IMR-90 (cell line): Measurements from ENCODE around the gene ZNF618. TPM values are rescaled to one million over a fixed set of nuclear protein-coding genes. Genes with fewer than 3 reads are reported as not detected.

Experiments
- ATAC-seq: fragments of 200-7000 bp; cut with Tn5 transposase; 2 replicates; pipeline ENCODE4 v1.9.1; 2020; ENCODE audit warnings: low read depth, mild to moderate bottlenecking, moderate library complexity
- BruUV-seq: library from RNA; stranded (reverse); fragments of 400-500 nt; replicated peaks from 2 replicates; lab custom pipeline; 2021; lab: Mats Ljungman, UMichigan
- CTCF ChIA-PET: fragments of 300-600 bp; formaldehyde crosslinking; extraction: SDS; loops from one replicate; lab custom pipeline; 2021; ENCODE audit warnings: antibody characterized with exemption; lab: Yijun Ruan, JAX
- POLR2A ChIA-PET: fragments of 300-600 bp; sonication (Branson Sonifier 250); formaldehyde crosslinking; loops from one replicate; lab custom pipeline; 2022; ENCODE audit warnings: antibody characterized with exemption; ENCODE audit not compliant: unreplicated experiment; lab: Charles Lee
- DNase-seq: peaks from one replicate; pipeline ENCODE4 v3.0.0; 2013
- H2AFZ ChIP-seq: replicated peaks from 2 replicates; pipeline ENCODE3; 2013; ENCODE audit warnings: low read length, mild to moderate bottlenecking; ENCODE audit not compliant: poor library complexity
- H2AK5ac ChIP-seq: 2 replicates; pipeline ENCODE4 v1.6.1; 2013; ENCODE audit warnings: low read depth, low read length, inconsistent platforms
- H2AK9ac ChIP-seq: replicated peaks from 2 replicates; pipeline ENCODE3; 2013; ENCODE audit warnings: mild to moderate bottlenecking, low read depth, low read length, moderate library complexity; ENCODE audit not compliant: poor library complexity
- H2BK120ac ChIP-seq: 2 replicates; pipeline ENCODE4 v1.6.1; 2013; ENCODE audit warnings: low read depth, low read length, inconsistent platforms
- H2BK15ac ChIP-seq: 3 replicates; pipeline ENCODE4 v1.6.1; 2013; ENCODE audit warnings: low read depth, low read length, inconsistent platforms
- H2BK20ac ChIP-seq: 2 replicates; pipeline ENCODE4 v1.6.1; 2013; ENCODE audit warnings: low read depth, mild to moderate bottlenecking, inconsistent platforms, low read length, moderate library complexity
- H2BK5ac ChIP-seq: 2 replicates; pipeline ENCODE4 v1.6.1; 2013; ENCODE audit warnings: mild to moderate bottlenecking, low read depth, low read length, inconsistent platforms; ENCODE audit not compliant: poor library complexity, severe bottlenecking
- H3K14ac ChIP-seq: replicated peaks from 2 replicates; pipeline ENCODE4 v1.6.1; 2013; ENCODE audit warnings: low read depth, low read length, inconsistent platforms
- H3K18ac ChIP-seq: 2 replicates; pipeline ENCODE4 v1.6.1; 2013; ENCODE audit warnings: low read depth, low read length, control low read depth
- H3K23ac ChIP-seq: 2 replicates; pipeline ENCODE4 v1.6.1; 2013; ENCODE audit warnings: low read depth, low read length, inconsistent platforms
- H3K27ac ChIP-seq: 2 replicates; pipeline ENCODE4 v1.5.1; 2013; ENCODE audit warnings: mild to moderate bottlenecking, control low read depth, low read length; ENCODE audit not compliant: insufficient read depth
- H3K27me3 ChIP-seq: 2 replicates; pipeline ENCODE4 v1.6.1; 2013; ENCODE audit warnings: low read length; ENCODE audit not compliant: control insufficient read depth, insufficient read depth
- H3K36me3 ChIP-seq: 2 replicates; pipeline ENCODE4 v1.6.1; 2013; ENCODE audit warnings: low read length, mixed read lengths; ENCODE audit not compliant: control insufficient read depth, insufficient read depth
- H3K4ac ChIP-seq: 2 replicates; pipeline ENCODE4 v1.6.1; 2013; ENCODE audit warnings: low read depth, low read length, inconsistent platforms
- H3K4me1 ChIP-seq: 2 replicates; pipeline ENCODE4 v1.6.1; 2013; ENCODE audit warnings: low read length, mixed read lengths; ENCODE audit not compliant: control insufficient read depth, insufficient read depth
- H3K4me2 ChIP-seq: 2 replicates; pipeline ENCODE4 v1.6.1; 2013; ENCODE audit warnings: low read depth, mild to moderate bottlenecking, control low read depth, low read length, moderate library complexity
- H3K4me3 ChIP-seq: 2 replicates; pipeline ENCODE4 v1.5.1; 2013; ENCODE audit warnings: low read depth, mild to moderate bottlenecking, control low read depth, low read length, moderate library complexity; ENCODE audit not compliant: insufficient read depth
- H3K56ac ChIP-seq: 2 replicates; pipeline ENCODE4 v1.6.1; 2013; ENCODE audit warnings: low read length, inconsistent platforms; ENCODE audit not compliant: insufficient read depth; ENCODE audit errors: extremely low read depth
- H3K79me1 ChIP-seq, 2 experiments: 2 replicates each; pipeline ENCODE4 v1.6.1; 2013; ENCODE audit warnings: low read length in 2 of 2, inconsistent platforms in 1 of 2, low read depth in 1 of 2
- H3K9ac ChIP-seq: 2 replicates; pipeline ENCODE4 v1.6.1; 2013; ENCODE audit warnings: low read depth, low read length, control low read depth
- H3K9me1 ChIP-seq: 2 replicates; pipeline ENCODE4 v1.6.1; 2013; ENCODE audit warnings: low read length, inconsistent platforms; ENCODE audit not compliant: insufficient read depth
- H3K9me3 ChIP-seq: 2 replicates; pipeline ENCODE4 v1.6.1; 2013; ENCODE audit warnings: low read length; ENCODE audit not compliant: control insufficient read depth, insufficient read depth
- H4K20me1 ChIP-seq: 2 replicates; pipeline ENCODE4 v1.6.1; 2013; ENCODE audit warnings: low read length, inconsistent platforms; ENCODE audit not compliant: insufficient read depth
- H4K5ac ChIP-seq: 2 replicates; pipeline ENCODE4 v1.6.1; 2013; ENCODE audit warnings: mild to moderate bottlenecking, low read depth, low read length, control low read depth
- H4K8ac ChIP-seq, 2 experiments: 2 replicates each; pipeline ENCODE4 v1.6.1; 2013; ENCODE audit warnings: low read depth in 2 of 2, low read length in 2 of 2, control low read depth in 1 of 2, inconsistent platforms in 1 of 2
- H4K91ac ChIP-seq: 2 replicates; pipeline ENCODE4 v1.6.1; 2013; ENCODE audit warnings: low read depth, low read length, inconsistent platforms; ENCODE audit not compliant: insufficient read depth
- BHLHE40 ChIP-seq: fragments of 150-350 bp; IDR thresholded peaks from 2 replicates; pipeline ENCODE4 v1.6.1; 2016; ENCODE audit warnings: mild to moderate bottlenecking, low read depth, low read length
- FOS ChIP-seq: fragments of 150-350 bp; IDR thresholded peaks from 2 replicates; pipeline ENCODE4 v1.6.1; 2016; ENCODE audit warnings: low read depth, low read length
- POLR2A ChIP-seq: IDR thresholded peaks from 2 replicates; pipeline ENCODE4 v1.6.1; 2012; ENCODE audit warnings: mild to moderate bottlenecking, low read depth, low read length
- WGBS, 2 experiments: methylation state at CpG; one replicate each; pipeline versions ENCODE4 v1.1.5 to v1.1.7; 2013; ENCODE audit warnings: missing lambda C conversion rate in 2 of 2; ENCODE audit not compliant: insufficient read length in 1 of 2; ENCODE audit errors: extremely low coverage in 2 of 2; 5-methylcytosine and 5-hydroxymethylcytosine counted together
- dilution Hi-C: fragments of 300-500 bp; cut with HindIII; formaldehyde crosslinking; loops from one replicate; pipeline ENCODE4 v1.14.3; 2018; ENCODE audit warnings: low sequenced_read_pairs; ENCODE audit not compliant: unreplicated experiment
- in situ Hi-C: fragments of 300-500 bp; cut with MboI; formaldehyde crosslinking; loops from 3 replicates; pipeline ENCODE4 v1.14.3; 2019; ENCODE audit warnings: low sequenced_read_pairs, inconsistent platforms, mixed read lengths
- intact Hi-C: fragments of 100-400 bp; cut with micrococcal nuclease; formaldehyde crosslinking; loops from 2 replicates; pipeline ENCODE4 v1.10.0; 2022
- polyA plus RNA-seq, 3 experiments: library from polyadenylated mRNA; depleted of rRNA; stranded (reverse); fragments of >200 nt; gene quantifications; 2 replicates each; pipeline ENCODE4 v1.2.3, GENCODE V29; 2012; ENCODE audit warnings: low replicate concordance in 1 of 3
- total RNA-seq: library from RNA; depleted of rRNA; stranded (reverse); fragments of >200 nt; gene quantifications from 2 replicates; pipeline ENCODE4 v1.2.3, GENCODE V29; 2012

Gene ZNF618
- total and polyA plus RNA-seq, 2 of the 4 experiments (the other 2 are of a cell fraction): 8.2 to 9.4 TPM

DNA sequence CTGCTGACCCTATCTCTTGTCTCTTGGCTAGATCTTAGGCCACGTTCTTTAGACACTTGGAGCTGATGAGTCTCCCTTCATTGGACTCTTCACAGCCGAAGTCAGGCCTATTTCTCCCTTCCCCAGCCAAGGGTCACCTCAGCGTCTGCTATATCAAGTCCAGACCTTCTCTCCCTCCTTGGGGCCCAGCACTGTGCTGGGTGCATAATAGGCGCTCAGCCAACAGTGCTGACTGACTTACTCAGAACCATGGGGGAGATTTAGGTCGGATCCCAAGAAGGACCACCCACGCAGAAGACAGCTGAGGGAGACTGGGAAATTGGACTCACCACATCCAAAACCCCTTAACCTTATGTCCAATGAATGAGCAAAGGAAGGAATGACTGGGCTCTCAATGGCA, 207.6 kb downstream of the ZNF618 start:
- Histone ChIP-seq H3K9ac (no peak overlapping the region), H3K4me1 (no peaks in the 10 kb centered on the region), H3K27ac (no peak overlapping the region), H3K4me3 (no peak overlapping the region), H3K79me1 (no peaks in the 10 kb centered on the region), H4K20me1 (no peaks in the 10 kb centered on the region; the same call in 1 of the 2 replicates), H2AK9ac (no peak overlapping the region), H2BK120ac (no peak overlapping the region), H4K5ac (no peak overlapping the region), H3K23ac (no peak overlapping the region), H2AFZ (no peak overlapping the region), H3K56ac (no peak overlapping the region), H4K91ac (no peak overlapping the region), H2BK5ac (no peak overlapping the region), H2BK20ac (no peak overlapping the region), H3K36me3 (no peaks in the 10 kb centered on the region), H3K4ac (no peak overlapping the region), H2BK15ac (no peak overlapping the region), H3K27me3 (peaks cover 45% of the 10 kb centered on the region), H3K9me3 (peaks cover 2% of the 10 kb centered on the region; the same call in 1 of the 2 replicates), H2AK5ac (no peak overlapping the region), H3K14ac (no peak overlapping the region), H3K18ac (no peak overlapping the region), H3K4me2 (no peak overlapping the region), H3K9me1 (no peaks in the 10 kb centered on the region), H4K8ac (no peak overlapping the region)
- no peak for ATAC-seq
- no TSS peak for BruUV-seq
- in situ Hi-C loops: no loop called here
- intact Hi-C loops: loop anchor here (2.0 kb wide), 1 partner anchor 347 kb away; no protein-coding TSS in a partner anchor
- dilution Hi-C loops: no loop called here
- POLR2A ChIA-PET: no interaction called here
- WGBS, 2 experiments: 80% methylated on average over 1 of the region's 6 CpGs; no CpG with 5 or more reads in 1 of the 2 experiments
- CTCF ChIA-PET: interaction anchor here (1.0 to 2.6 kb wide), 3 partner anchors 17 to 207 kb away, joined by 3 to 16 read pairs (median 6); no protein-coding TSS in a partner anchor
- DNase-seq: no peak
- no peak for TF ChIP-seq BHLHE40
- no peak for TF ChIP-seq POLR2A
- TF ChIP-seq FOS: no peak
